ES-I3 (cell line): ENCODE measurements around the gene ARL5C.
"Not testable (repeated sequence)": the region's sequence is repeated elsewhere in the genome, so short reads cannot be mapped to it uniquely, and the experiment has no call there.

Experiments
- H3K36me3 ChIP-seq: 2 replicates; pipeline ENCODE4 v1.6.1; 2013; ENCODE audit warnings: mild to moderate bottlenecking, low read length, control low read depth, moderate library complexity; ENCODE audit not compliant: insufficient read depth
- H3K4me1 ChIP-seq: 2 replicates; pipeline ENCODE4 v1.6.1; 2013; ENCODE audit warnings: mild to moderate bottlenecking, control low read depth, low read length; ENCODE audit not compliant: insufficient read depth
- H3K9ac ChIP-seq: 2 replicates; pipeline ENCODE4 v1.6.1; 2013; ENCODE audit warnings: low read depth, mild to moderate bottlenecking, low read length, moderate library complexity
- H3K9me3 ChIP-seq: 2 replicates; pipeline ENCODE4 v1.6.1; 2013; ENCODE audit warnings: mild to moderate bottlenecking, low read length, moderate library complexity; ENCODE audit not compliant: control insufficient read depth, insufficient read depth

ARL5C gene

DNA sequence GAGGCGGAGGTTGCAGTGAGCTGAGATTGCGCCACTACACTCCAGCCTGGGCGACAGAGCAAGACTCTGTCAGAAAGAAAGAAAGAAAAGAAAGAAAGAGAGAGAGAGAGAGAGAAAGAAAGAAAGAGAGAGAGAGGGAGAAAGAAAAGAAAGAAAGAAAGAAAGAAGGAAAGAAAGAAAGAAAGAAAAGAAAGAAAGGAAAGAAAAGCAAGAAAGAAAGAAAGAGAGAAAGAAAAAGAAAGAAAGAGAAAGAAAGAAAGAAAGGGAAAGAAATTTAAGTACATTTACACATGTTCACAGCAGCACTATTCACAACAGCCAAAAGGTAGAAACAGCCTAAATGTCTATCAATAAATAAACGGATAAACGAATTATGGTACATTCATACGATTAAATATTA is 36.4 kb downstream of the ARL5C start:
- H3K4me1 ChIP-seq, H3K9me3 ChIP-seq, H3K9ac ChIP-seq, H3K36me3 ChIP-seq: not testable (repeated sequence)

DNA sequence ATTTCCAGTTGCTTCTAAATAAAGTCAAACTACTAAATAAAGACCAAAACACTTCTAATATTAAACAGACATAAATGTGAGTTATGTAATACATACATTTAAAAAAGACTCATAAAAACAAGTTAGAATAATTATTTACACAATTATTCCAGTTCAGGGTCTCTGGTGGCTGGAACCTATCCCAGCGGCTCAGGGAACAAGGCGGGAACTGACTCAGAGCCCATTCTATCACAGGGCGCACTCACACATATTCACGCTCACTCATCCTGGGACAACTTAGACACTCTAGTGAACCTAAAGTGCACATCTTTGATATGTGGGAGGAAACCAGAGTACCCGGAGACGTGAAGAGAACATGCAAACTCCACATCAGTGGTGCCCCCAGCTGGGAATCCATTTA is 39.5 kb downstream of the ARL5C start:
- Histone ChIP-seq H3K4me1 (no peaks in the 10 kb centered on the region; the same call in 1 of the 2 replicates), H3K9ac (no peak overlapping the region), H3K36me3 (no peaks in the 10 kb centered on the region), H3K9me3 (no peaks in the 10 kb centered on the region)

DNA sequence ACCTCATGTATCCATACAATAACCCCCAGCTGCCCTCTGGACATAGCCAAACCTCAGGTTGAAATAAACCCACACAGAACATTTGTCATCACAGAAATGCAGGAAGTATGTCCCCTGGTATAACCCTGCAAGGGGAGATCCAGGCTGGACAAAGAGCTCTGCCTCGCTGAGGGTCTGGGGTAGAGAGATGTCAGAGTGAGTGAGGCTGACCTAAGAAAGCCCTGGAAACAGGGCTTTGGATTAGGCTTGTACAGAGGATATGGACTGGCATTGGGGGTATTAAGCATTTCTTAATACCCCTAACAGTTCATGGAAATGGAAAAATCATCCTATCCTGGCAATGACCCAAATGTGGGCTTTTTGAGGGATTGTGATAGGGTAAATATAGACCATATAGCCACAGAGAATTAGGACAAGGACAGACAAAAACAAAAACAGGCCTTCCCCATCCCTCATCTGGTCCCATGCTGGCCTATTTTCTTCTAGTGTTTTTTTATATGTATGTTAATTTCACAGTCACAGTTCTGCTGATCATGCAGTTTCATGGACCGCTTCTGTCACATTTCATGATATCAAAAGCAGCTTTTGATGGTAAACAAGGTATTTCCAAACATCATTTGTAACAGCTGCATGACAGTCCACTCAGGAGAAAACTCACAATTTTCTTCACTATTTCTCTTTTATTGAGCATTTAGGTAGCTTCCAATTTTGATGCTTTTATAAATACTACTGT is 40.7 kb downstream of the ARL5C start:
- Histone ChIP-seq H3K9ac (no peak overlapping the region), H3K36me3 (no peaks in the 10 kb centered on the region), H3K4me1 (no peaks in the 10 kb centered on the region), H3K9me3 (no peaks in the 10 kb centered on the region)

DNA sequence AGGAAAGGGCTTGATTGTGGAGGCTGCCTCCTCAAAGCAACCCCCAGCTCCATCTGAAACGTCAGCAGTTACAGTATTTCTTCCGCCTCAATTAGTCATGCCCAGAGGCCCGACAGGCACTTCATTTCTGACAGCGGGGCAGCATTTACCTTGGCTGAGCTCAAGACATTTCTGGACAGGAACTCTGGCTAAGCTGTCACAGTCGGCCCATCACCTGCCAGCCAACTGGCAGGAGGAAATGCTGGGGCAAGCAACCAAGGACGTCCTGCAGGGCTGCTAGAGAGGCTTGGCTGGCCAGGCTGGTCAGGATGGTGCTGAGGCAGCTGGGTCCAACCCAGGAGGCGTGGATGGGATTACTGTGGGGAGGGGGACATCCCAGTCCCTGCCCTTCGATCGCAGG is 42.3 kb downstream of the ARL5C start:
- Histone ChIP-seq H3K9ac (no peak overlapping the region), H3K9me3 (no peaks in the 10 kb centered on the region), H3K4me1 (no peaks in the 10 kb centered on the region), H3K36me3 (no peaks in the 10 kb centered on the region)

DNA sequence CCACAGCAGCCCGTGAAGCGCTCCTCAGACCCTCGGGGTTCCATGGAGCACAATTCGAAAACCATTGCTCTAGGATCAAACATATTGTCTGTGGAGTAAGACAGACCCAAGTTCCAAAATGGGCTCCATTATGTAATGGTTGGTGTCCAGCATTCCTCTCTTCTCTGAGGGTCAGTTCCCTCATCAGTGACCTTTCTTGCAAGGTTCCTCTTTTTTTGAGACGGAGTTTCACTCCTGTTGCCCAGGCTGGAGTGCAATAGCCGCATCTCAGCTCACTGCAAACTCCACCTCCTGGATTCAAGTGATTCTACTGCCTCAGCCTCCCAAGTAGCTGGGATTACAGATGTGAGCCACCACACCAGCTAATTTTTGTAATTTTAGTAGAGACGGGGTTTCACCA is 43.0 kb downstream of the ARL5C start:
- no peaks in the 10 kb centered on the region for H3K36me3 ChIP-seq
- no peak overlapping the region for H3K9ac ChIP-seq
- H3K9me3 ChIP-seq, result no peaks in the 10 kb centered on the region
- no peaks in the 10 kb centered on the region for H3K4me1 ChIP-seq

DNA sequence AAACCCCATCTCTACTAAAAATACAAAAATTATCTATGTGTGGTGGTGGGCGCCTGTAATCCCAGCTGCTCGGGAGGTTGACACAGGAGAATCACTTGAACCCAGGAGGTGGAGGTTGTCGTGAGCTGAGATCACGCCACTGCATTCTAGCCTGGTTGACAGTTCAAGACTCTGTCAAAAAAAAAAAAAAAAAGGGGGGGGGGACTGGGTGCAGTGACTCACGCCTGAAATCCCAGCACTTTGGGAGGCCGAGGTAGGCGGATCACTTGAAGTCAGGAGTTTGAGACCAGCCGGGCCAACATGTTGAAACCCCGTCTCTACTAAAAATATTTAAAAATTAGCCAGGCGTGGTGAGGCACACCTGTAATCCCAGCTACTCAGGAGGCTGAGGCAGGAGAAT is 44.0 kb downstream of the ARL5C start:
- not testable (repeated sequence) for H3K9me3 ChIP-seq, H3K4me1 ChIP-seq, H3K36me3 ChIP-seq, H3K9ac ChIP-seq

DNA sequence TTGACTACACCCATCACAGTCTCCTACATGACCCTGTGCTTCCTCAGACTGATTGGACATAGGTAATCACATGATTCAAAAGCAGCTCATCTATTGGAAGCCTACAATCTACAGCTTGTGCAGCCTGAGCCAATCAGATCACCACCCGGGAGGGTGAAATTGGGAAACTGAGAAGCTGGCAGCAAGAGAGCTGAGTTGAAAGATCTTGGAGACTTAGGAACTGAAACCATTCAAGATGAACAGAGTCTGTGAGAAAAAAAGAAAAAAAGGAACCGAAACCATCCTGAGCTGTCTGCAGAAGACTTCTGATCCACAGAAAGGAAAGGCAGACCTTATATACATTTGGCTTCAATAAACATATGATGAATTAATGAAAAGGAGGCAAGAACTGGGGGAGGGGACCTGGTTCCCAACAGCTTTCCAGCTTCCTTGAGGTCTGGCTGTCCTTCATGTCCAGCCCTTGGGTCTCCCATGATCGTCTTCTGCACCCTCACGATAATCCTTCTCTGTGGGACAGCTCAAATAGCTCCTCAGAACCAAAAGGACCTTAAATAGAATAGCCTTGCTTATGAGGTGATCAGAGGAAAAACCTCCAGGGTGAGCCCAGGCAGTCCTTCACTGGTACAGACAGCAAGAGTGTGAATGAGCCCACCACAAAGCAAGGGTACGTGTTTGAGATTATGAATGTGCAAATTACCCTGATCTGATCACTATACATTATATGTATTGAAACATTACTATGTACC is 47.1 kb downstream of the ARL5C start:
- Histone ChIP-seq H3K36me3 (no peaks in the 10 kb centered on the region), H3K4me1 (peaks cover 7% of the 10 kb centered on the region; the same call in 1 of the 2 replicates), H3K9me3 (no peaks in the 10 kb centered on the region), H3K9ac (no peak overlapping the region)

DNA sequence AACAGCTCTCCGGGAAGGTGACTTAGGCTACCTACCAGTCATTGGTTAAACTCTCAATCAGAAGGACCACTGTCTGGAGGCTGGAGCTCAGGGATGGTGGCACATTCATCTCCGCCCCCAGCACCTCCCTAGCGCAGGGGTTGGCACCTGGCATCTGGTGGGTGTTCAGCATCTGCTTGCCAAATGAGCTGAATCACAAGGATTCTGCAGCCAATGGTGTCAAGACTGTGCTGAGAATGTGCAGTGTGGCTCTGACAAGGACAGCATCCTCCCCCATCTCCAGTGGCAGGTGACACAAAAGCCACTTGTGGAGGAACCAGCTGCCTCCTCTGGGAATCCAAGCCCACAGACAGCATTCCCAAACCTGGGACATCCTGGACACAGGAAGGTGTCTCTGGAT is 49.7 kb downstream of the ARL5C start:
- no peaks in the 10 kb centered on the region for H3K9me3 ChIP-seq
- no peaks in the 10 kb centered on the region for H3K36me3 ChIP-seq
- peaks cover 7% of the 10 kb centered on the region; the same call in 1 of the 2 replicates for H3K4me1 ChIP-seq
- H3K9ac ChIP-seq, result no peak overlapping the region

DNA sequence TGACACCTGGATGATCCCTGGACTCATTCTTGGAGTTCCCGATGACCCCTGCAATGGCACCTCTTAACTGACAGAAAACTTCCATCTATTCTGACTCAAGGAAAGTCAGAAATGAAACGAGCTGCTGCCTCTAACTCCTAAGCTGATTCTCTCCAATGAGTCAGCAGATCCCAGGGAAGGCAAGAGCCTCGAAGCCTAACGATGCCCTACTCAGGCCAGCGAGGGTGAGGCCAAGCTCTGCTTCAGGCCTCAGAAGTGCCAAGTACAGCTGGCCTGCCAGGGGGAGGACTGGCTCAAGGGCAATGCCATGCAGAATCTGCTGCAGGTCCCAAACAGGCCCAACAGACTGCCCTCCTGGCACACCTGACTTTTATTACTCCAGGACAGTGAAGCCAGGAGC is 50.8 kb downstream of the ARL5C start:
- no peak overlapping the region for H3K9ac ChIP-seq
- peaks cover 7% of the 10 kb centered on the region; the same call in 1 of the 2 replicates for H3K4me1 ChIP-seq
- no peaks in the 10 kb centered on the region for H3K36me3 ChIP-seq
- no peaks in the 10 kb centered on the region for H3K9me3 ChIP-seq

DNA sequence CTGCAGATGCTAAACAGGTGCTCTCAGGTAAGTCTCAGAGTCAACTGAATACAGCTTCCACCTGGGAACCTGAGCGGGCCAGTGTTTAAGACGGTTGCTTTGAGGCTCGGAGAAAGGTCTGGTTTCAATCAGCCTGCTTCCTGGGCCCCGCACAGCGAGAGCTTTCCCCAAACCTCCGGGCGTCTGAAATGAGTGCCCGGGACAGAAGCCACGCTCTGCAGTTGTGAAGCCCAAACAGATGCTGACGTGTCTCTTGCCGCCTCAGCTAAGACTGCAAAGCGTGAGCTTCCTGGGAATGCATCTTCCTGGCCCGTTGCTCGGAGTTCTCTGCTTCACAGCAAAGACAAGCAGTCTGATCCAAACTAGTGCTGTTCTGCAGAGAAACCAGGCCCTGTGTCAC is 51.2 kb downstream of the ARL5C start:
- H3K4me1 ChIP-seq, result peaks cover 7% of the 10 kb centered on the region; the same call in 1 of the 2 replicates
- no peaks in the 10 kb centered on the region for H3K36me3 ChIP-seq
- H3K9ac ChIP-seq, result no peak overlapping the region
- no peaks in the 10 kb centered on the region for H3K9me3 ChIP-seq

DNA sequence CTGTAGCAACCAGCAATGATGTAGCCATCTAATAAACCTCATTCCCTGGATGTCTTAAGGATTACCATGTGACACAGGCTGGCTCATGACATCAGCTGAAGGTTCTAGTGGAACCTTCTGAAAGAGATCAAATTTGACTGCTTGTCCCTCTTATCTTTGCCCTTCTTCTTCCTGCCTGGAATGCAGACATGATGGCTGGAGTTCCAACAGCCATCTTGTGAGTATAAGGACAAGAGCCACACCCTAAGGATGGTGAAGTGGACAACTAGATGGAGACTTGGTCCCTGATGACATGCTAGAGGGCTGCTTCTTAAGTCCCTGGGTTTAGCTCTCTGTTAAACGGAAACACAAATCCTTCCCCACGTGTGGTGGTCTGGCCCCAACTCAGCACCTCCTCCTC is 52.1 kb downstream of the ARL5C start:
- peaks cover 7% of the 10 kb centered on the region; the same call in 1 of the 2 replicates for H3K4me1 ChIP-seq
- no peak overlapping the region for H3K9ac ChIP-seq
- no peaks in the 10 kb centered on the region for H3K36me3 ChIP-seq
- no peaks in the 10 kb centered on the region for H3K9me3 ChIP-seq

DNA sequence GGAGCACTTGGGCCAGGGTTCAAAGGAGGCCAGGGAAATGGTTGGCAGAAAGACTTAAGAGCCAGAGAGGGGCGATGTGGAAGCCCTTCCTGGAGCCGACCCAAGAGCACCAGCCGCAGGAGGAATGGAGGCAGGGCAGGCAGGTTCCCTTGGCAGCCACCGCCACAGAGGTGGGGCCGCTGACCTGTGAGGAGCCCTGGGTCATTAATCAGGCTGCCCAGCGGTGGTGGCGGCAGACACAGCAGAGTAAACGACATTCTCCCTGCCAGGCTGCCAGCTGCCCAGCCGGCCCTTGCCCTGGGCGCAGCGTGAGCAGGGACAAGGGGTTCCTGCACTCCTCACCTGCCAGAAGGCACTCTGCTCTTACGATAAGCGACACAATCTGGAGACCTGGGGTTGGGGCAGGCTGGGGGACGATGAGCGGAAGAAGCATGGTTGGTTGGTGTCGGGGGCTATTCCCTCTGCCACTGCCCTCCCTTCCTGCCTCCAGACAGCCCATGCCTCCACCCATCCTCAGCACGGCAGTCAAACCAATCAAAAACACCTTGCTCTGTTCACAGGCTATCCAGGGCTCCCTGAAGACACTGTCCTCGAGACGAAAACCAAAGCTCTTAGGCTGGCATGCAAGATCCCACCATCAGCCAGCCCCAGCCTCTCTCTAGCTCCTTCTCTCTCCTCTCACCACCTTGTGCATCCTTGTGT is 55.4 kb downstream of the ARL5C start:
- Histone ChIP-seq H3K9me3 (no peaks in the 10 kb centered on the region), H3K4me1 (peaks cover 7% of the 10 kb centered on the region; the same call in 1 of the 2 replicates), H3K9ac (no peak overlapping the region), H3K36me3 (no peaks in the 10 kb centered on the region)

DNA sequence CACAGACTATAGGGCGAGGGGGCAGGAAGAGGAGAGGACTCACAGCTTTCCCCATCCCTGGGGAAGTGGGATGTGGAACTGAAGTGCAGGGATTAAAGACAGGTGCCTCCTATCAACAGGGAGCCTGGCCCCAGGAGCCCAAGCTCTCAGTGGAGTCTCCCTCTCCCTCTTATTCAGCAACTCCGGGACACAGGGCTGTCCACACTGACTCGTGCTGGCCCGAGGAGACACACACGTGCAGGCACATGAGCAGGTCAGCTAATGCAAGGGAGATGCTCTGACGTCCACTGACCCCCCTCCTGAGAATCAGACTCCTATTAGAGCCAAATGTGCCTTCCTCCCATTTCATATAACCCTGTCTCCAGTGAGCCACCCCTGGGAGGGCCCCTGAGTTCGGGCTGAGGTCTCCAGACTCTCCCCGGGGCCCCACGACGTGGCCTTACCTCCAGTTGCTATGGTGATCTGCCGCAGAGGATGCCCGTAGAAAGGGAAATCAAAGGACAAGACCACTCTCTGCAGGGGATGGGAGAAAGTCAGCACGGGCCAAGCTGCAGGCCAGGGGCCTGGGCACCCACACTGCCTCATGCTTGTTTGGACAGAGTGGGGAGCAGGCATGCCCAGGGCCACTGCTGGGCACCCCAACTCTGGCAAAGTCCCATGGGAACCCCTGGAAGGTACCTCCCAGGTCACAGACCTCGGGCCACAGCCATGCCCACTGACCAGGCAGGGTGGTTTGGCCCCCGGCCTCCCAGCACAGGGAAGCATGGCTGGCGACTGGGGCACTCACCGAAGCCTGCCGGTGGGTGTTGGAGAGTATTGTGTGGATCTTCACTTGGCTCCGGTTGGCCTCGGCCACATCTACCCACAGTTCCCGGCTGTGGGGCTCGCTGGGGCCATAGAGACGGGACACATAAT is 57.2 kb downstream of the ARL5C start:
- Histone ChIP-seq H3K36me3 (no peaks in the 10 kb centered on the region), H3K4me1 (no peaks in the 10 kb centered on the region), H3K9ac (no peak overlapping the region), H3K9me3 (no peaks in the 10 kb centered on the region)

DNA sequence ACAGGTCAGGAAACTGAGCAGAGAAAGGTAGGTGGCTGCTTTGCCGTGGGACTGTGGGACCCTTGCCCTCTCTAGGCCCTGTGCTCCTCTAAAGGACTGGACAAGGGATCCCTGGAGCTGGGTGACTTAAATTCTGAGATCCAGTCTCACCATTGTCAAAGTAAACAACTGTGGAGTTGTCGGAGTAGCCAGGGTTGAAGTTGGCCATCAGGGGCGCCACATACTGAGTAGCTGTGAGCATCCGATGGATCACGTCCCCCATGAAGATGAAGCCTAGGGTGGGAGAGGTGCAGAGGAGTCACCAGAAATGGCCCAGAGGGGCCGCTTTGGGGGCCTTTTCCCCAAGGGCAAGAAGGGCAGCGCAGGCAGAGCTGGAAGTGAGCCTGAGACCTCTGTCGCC is 58.0 kb downstream of the ARL5C start:
- H3K36me3 ChIP-seq, result no peaks in the 10 kb centered on the region
- no peaks in the 10 kb centered on the region for H3K9me3 ChIP-seq
- H3K4me1 ChIP-seq, result no peaks in the 10 kb centered on the region
- H3K9ac ChIP-seq, result no peak overlapping the region
